ENCODE results near the gene IQSEC1. TPM values are rescaled to one million over a fixed set of nuclear protein-coding genes. Genes with fewer than 3 reads are reported as not detected.

Gene IQSEC1
- total RNA-seq, 1 experiment from 2014 or later, result 28.1 TPM

- intact Hi-C loops (cut with micrococcal nuclease), result no loop called here
- 0 out of 2 replicates have a peak, but pooled peaks have one; percentile 18 for ATAC-seq
- Histone ChIP-seq H3K9ac (ENCODE audit: low read length) (no peak overlapping the region), H3K9me3 (ENCODE audit: control insufficient read depth in 1 of 2, insufficient read depth in 1 of 2, low read depth in 1 of 2, low read length in 2 of 2) (no peaks in the 10 kb centered on the region), H3K4me1 (ENCODE audit: control insufficient read depth in 1 of 2, insufficient read depth in 2 of 2, low read length in 2 of 2) (peaks cover 11 to 18% of the 10 kb centered on the region in 2 experiments; a peak in 3 of 4 replicates), H3K27ac (ENCODE audit: low read depth, low read length) (no peak overlapping the region), H3K79me2 (ENCODE audit: insufficient read depth, low read length) (no peaks in the 10 kb centered on the region), H3K36me3 (ENCODE audit: control insufficient read depth in 1 of 2, insufficient read depth in 2 of 2, low read length in 2 of 2) (no peaks in the 10 kb centered on the region), H4K20me1 (ENCODE audit: insufficient read depth) (no peaks in the 10 kb centered on the region), H3K27me3 (ENCODE audit: insufficient read depth, low read length) (no peaks in the 10 kb centered on the region), H3K4me2 (ENCODE audit: low read length) (no peak overlapping the region), H3K9me2 (ENCODE audit: insufficient read depth) (no peaks in the 10 kb centered on the region), H2AFZ (ENCODE audit: low read depth, low read length, poor library complexity, severe bottlenecking) (no peak overlapping the region), H3K4me3 (replicated peaks in 1 of 2; ENCODE audit: low read depth in 1 of 2, low read length in 2 of 2) (no peak overlapping the region)
- POLR2A ChIA-PET, result no interaction called here
- no peak for DNase-seq (ENCODE audit: low read depth, low spot score)
- TF ChIP-seq RAD21 (IDR thresholded peaks at IDR 0.05; ENCODE audit: low read depth) (no peak), ELF1 (IDR thresholded peaks at IDR 0.05; ENCODE audit: borderline replicate concordance, low read depth) (no peak), ZBTB33 (IDR thresholded peaks at IDR 0.05; ENCODE audit: extremely low read depth, insufficient replicate concordance, low read length) (no peak), ZNF274 (IDR thresholded peaks at IDR 0.05; ENCODE audit: low read depth, low read length) (no peak), EZH2phosphoT487 (IDR thresholded peaks at IDR 0.05; ENCODE audit: borderline replicate concordance) (no peak), REST (IDR thresholded peaks at IDR 0.05; ENCODE audit: low read depth) (no peak), EGR1 (IDR thresholded peaks at IDR 0.05; ENCODE audit: low read depth) (no peak), EZH2 (IDR thresholded peaks at IDR 0.05) (no peak), SRF (IDR thresholded peaks at IDR 0.05; ENCODE audit: low read depth) (no peak), CTCF (IDR thresholded peaks at IDR 0.05 in 2 of 3, conservative IDR thresholded peaks at IDR 0.05 in 1 of 3; ENCODE audit: borderline replicate concordance in 1 of 3, insufficient read depth in 1 of 3, low read depth in 2 of 3, low read length in 2 of 3) (no peak), YY1 (IDR thresholded peaks at IDR 0.05; ENCODE audit: extremely low read depth, insufficient replicate concordance, low read depth, low read length) (no peak), MAX (IDR thresholded peaks at IDR 0.05) (no peak), FOSL1 (IDR thresholded peaks at IDR 0.05; ENCODE audit: low read depth) (no peak), JUND (IDR thresholded peaks at IDR 0.05) (no peak), SP1 (IDR thresholded peaks at IDR 0.05; ENCODE audit: low read depth) (no peak)
- RAD21 ChIA-PET (ENCODE audit: low non-redundant PET in 1 of 2, low total read pairs in 2 of 2, uncharacterized antibody in 2 of 2, unreplicated experiment in 2 of 2), result no interaction called here
- CTCF ChIA-PET, result no interaction called here
- BruUV-seq (replicated peaks), result no TSS peak
Measured at GRCh38 chr3:13013151-13013561, 60.1 kb downstream of the IQSEC1 start.
